Ovary (tissue), 9 donors: ENCODE data around the gene GRIA2. TPM values are rescaled to one million over a fixed set of nuclear protein-coding genes. Genes with fewer than 3 reads are reported as not detected.

ENCODE experiments used
- DNase-seq, 5 donors: peaks; one replicate each; pipeline ENCODE4 v3.0.0-alpha.2; 2019 to 2020
- H3K27ac ChIP-seq, 2 donors: fragments of 200-600 bp; one replicate each; pipeline versions ENCODE4 v1.5.1 to v1.8.0; 2019 to 2022
- H3K27me3 ChIP-seq: fragments of 200-600 bp; one replicate; pipeline ENCODE4 v1.8.0; 2022
- H3K36me3 ChIP-seq: fragments of 200-600 bp; sonication (generic); one replicate; pipeline ENCODE4 v1.5.1; 2019
- H3K4me1 ChIP-seq: one replicate; pipeline ENCODE4 v1.8.1; 2013; ENCODE audit warnings: mild to moderate bottlenecking, moderate library complexity; ENCODE audit not compliant: insufficient read depth
- H3K4me3 ChIP-seq: fragments of 200-600 bp; sonication (generic); one replicate; pipeline ENCODE4 v1.5.1; 2017
- H3K9me3 ChIP-seq, 2 donors: fragments of 200-600 bp in 1 of 2; sonication (generic) in 1 of 2; one replicate each; pipeline versions ENCODE4 v1.5.1 to v1.8.1; 2013 to 2019; ENCODE audit warnings: mild to moderate bottlenecking in 1 of 2, moderate library complexity in 1 of 2
- CTCF ChIP-seq, 3 donors: fragments of 450-650 bp in 2 of 3; fragments of 200-600 bp in 1 of 3; IDR thresholded peaks; one replicate each; pipeline versions ENCODE4 v1.5.1 to v1.8.0; 2016 to 2022; ENCODE audit warnings: antibody characterized with exemption in 3 of 3, mild to moderate bottlenecking in 1 of 3
- EP300 ChIP-seq: sonication (generic); formaldehyde crosslinking; IDR thresholded peaks from one replicate; pipeline ENCODE4 v1.6.1; 2017; ENCODE audit warnings: antibody characterized with exemption
- POLR2A ChIP-seq: fragments of 450-650 bp; IDR thresholded peaks from one replicate; pipeline ENCODE4 v1.6.1; 2017; ENCODE audit warnings: antibody characterized with exemption, mild to moderate bottlenecking, moderate library complexity
- WGBS, 3 donors: extraction: QIAGEN DNeasy Blood & Tissue Kit in 1 of 3; methylation state at CpG; one replicate each; pipeline versions ENCODE4 v1.1.5 to v1.1.7; 2013 to 2017; 5-methylcytosine and 5-hydroxymethylcytosine counted together
- intact Hi-C, 4 donors: fragments of 100-400 bp; cut with DNase I; formaldehyde crosslinking; loops; one replicate each; pipeline versions ENCODE4 v1.11.0 to v1.15.1; 2022 to 2023
- polyA plus RNA-seq, 2 donors: library from polyadenylated mRNA; stranded (reverse); fragments of 200-250 nt in 1 of 2; fragments of 350-450 nt in 1 of 2; fragmentation: Illumina TruSeq in 1 of 2; extraction: RNeasy Lipid Tissue Mini Kit (QIAGEN cat#74804) in 1 of 2; gene quantifications; one replicate each; pipeline ENCODE4 v1.2.3, GENCODE V29; 2013 to 2014
- total RNA-seq, 7 donors: library from RNA; depleted of rRNA in 2 of 7; stranded (reverse); fragments of >200 nt in 2 of 7; fragmentation: NEBNext Ultra II Directional in 3 of 7; extraction: Animal tissue kit (Norgen Biotek cat#: 25700) in 3 of 7; gene quantifications; one replicate each; pipeline versions ENCODE4 v1.1.0 to v1.2.4, GENCODE V29; 2016 to 2023
- donor health status: DM: no; HTN: no; CAD: no; lungs with moderate emphysema.
- donor health status: DM: no; HTN: no; CAD: no.
- donor health status: Bipolar disorder and iron deficiency.
- donor health status: DM: yes; HTN: yes; CAD: no.
- donor health status: DM: no; HTN: no; CAD: no.
- donor health status: DM: yes; HTN: yes; CAD: no.

The GRIA2 gene
- total and polyA plus RNA-seq, 9 donors = 0.04 to 4.8 (median 1.00) TPM; not detected in 2

GRCh38 chr4:157280673-157281072 is 60.1 kb downstream of the GRIA2 start:
- Histone ChIP-seq H3K36me3 (no peaks in the 10 kb centered on the region), H3K4me3 (no peak overlapping the region), H3K4me1 (no peaks in the 10 kb centered on the region), H3K27ac (no peak overlapping the region), H3K27me3 (no peaks in the 10 kb centered on the region), H3K9me3 (no peaks in the 10 kb centered on the region)
- 61 to 80% (median 77%) methylated on average over 1 of the region's 1 CpG for WGBS, 3 donors
- no peak for TF ChIP-seq CTCF (IDR thresholded peaks at IDR 0.05)
- TF ChIP-seq EP300 = no peak
- no peak for TF ChIP-seq POLR2A
- no peak for DNase-seq
- intact Hi-C loops = no loop called here

DNA sequence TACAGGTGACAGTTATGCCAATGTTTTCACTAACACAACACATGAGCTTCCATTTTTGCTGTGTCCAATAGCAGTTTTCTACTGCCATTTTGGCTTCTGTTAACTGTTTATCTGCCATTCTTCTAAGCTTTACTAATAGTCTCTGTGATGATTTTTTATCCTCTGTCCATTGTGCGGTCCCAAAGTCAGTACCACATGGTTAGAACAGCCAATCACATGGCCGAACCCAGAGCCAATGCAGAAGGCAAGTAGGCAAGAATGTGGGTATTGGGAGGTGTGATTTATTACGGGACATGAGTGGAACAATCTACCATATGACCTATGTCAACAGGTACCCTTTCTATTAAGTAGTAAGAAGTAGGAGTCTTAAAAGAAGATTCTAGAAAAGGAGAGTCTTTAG is 61.5 kb downstream of the GRIA2 start:
- H3K27ac ChIP-seq = no peak overlapping the region
- intact Hi-C loops = no loop called here
- TF ChIP-seq CTCF (IDR thresholded peaks at IDR 0.05) = no peak
- TF ChIP-seq EP300 = no peak
- no peak for TF ChIP-seq POLR2A

GRCh38 chr4:157287445-157287844 is 66.9 kb downstream of the GRIA2 start:
- no peaks in the 10 kb centered on the region for H3K36me3 ChIP-seq
- TF ChIP-seq POLR2A (no peak), CTCF (IDR thresholded peaks at IDR 0.05) (no peak), EP300 (no peak)
- no peak for DNase-seq
- intact Hi-C loops = no loop called here
- no peak overlapping the region for H3K4me3 ChIP-seq
- no peaks in the 10 kb centered on the region for H3K27me3 ChIP-seq
- no peak overlapping the region for H3K27ac ChIP-seq
- H3K9me3 ChIP-seq = no peaks in the 10 kb centered on the region
- WGBS, 3 donors = 22 to 49% (median 24%) methylated on average over 4 of the region's 4 CpGs
- no peaks in the 10 kb centered on the region for H3K4me1 ChIP-seq

More for the DNA sequence above, 61.5 kb downstream of the GRIA2 start:
- Histone ChIP-seq H3K4me1 (no peaks in the 10 kb centered on the region), H3K27me3 (no peaks in the 10 kb centered on the region), H3K9me3 (no peaks in the 10 kb centered on the region), H3K36me3 (no peaks in the 10 kb centered on the region), H3K4me3 (no peak overlapping the region)
- no peak for DNase-seq
- WGBS, 3 donors = 85 to 90% (median 86%) methylated on average over 3 of the region's 3 CpGs

DNA sequence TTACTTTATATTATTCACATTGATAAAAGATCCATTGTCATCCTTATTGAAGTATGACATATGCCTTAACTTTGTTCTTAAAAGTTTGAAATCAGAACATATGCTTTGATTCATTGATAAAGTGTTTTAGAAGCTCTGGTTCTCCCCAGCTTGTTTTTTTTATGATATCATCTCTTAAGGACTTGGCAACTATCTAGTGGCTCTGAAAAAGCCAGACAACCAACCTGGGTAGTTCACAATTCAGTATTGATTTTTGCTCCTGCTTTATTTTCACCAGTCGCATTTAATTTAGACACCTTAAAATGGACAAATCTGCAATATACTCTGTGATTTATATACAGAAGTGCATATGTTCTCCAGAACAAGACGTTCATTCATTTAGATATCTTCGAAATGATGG is 70.1 kb downstream of the GRIA2 start:
- intact Hi-C loops = no loop called here
- no peak for DNase-seq
- Histone ChIP-seq H3K9me3 (no peaks in the 10 kb centered on the region), H3K4me3 (no peak overlapping the region), H3K4me1 (no peaks in the 10 kb centered on the region), H3K27ac (no peak overlapping the region), H3K36me3 (no peaks in the 10 kb centered on the region), H3K27me3 (no peaks in the 10 kb centered on the region)
- no peak for TF ChIP-seq POLR2A
- TF ChIP-seq EP300 = no peak
- TF ChIP-seq CTCF (IDR thresholded peaks at IDR 0.05) = no peak
- 84 to 87% (median 84%) methylated on average over 3 of the region's 3 CpGs for WGBS, 3 donors

- WGBS, 3 donors = 80 to 87% (median 83%) methylated on average over 3 of the region's 3 CpGs
- H3K36me3 ChIP-seq = no peaks in the 10 kb centered on the region
Measured at GRCh38 chr4:157291071-157291470, 70.5 kb downstream of the GRIA2 start.

More at GRCh38 chr4:157291071-157291470, 70.5 kb downstream of the GRIA2 start:
- Histone ChIP-seq H3K9me3 (no peaks in the 10 kb centered on the region), H3K4me1 (no peaks in the 10 kb centered on the region), H3K27ac (no peak overlapping the region), H3K27me3 (no peaks in the 10 kb centered on the region), H3K4me3 (no peak overlapping the region)
- intact Hi-C loops = no loop called here
- TF ChIP-seq POLR2A (no peak), EP300 (no peak), CTCF (IDR thresholded peaks at IDR 0.05) (no peak)
- DNase-seq = no peak
